ENCODE data around the gene PLEKHG2.

The PLEKHG2 gene

DNA sequence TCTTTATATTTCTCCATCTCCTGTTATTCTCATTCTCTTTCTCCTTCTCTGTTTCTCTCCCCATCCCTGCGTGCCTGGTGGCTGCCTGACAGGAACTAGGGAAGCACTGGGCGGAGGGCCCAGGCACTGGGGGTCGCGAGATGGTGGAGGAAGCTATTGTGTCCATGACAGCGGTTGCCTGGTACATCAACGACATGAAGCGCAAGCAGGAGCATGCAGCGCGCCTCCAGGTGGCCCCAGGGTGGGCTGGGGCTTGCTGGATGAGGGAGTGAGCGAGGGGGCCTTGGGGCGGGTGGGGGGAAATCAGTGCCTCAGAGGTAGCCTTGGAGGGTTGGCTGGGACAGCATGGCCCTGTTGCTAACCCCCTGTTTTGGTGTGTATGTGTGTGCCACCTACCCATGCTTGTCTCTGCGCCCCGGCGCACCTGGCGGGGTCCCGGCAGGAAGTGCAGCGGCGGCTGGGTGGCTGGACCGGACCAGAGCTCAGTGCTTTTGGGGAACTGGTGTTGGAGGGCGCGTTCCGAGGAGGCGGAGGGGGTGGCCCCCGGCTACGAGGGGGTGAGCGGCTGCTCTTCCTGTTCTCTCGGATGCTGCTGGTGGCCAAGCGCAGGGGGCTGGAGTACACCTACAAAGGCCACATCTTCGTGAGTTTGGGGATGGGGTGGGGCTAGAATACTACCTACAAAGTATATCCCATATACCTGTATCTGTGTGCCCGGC, 5.2 kb downstream of the PLEKHG2 start:
- CTCF ChIA-PET: interaction anchor here (1.9 to 3.5 kb wide), 2 partner anchors 11 to 19 kb away, joined by 7 to 15 read pairs; no protein-coding TSS in a partner anchor
- no peak for TF ChIP-seq CTCF (IDR thresholded peaks at IDR 0.05; ENCODE audit: control extremely low read depth, extremely low read depth, low read depth, missing control alignments)
- no peak for DNase-seq (ENCODE audit: extremely low spot score)
- POLR2A ChIA-PET: no interaction called here

GRCh38 chr19:39419003-39419402, 6.5 kb downstream of the PLEKHG2 start:
- ChIA-PET CTCF (interaction anchor here (1.9 to 3.5 kb wide), 3 partner anchors 10 to 84 kb away, joined by 7 to 15 read pairs (median 9); no protein-coding TSS in a partner anchor), POLR2A (interaction anchor here (2.5 kb wide), 1 partner anchor 10 kb away, joined by 7 read pairs; no protein-coding TSS in a partner anchor)

GRCh38 chr19:39420769-39421168, 8.3 kb downstream of the PLEKHG2 start:
- ChIA-PET CTCF (interaction anchor here (1.0 to 3.5 kb wide), 6 partner anchors 8 to 82 kb away, joined by 3 to 15 read pairs (median 7); partner anchors contain the start of gene PLEKHG2), POLR2A (interaction anchor here (1.0 to 2.5 kb wide), 4 partner anchors 8 to 13 kb away, joined by 4 to 7 read pairs (median 6); partner anchors contain the start of gene PLEKHG2)
- TF ChIP-seq CTCF (IDR thresholded peaks at IDR 0.05; ENCODE audit: control extremely low read depth, extremely low read depth, low read depth, missing control alignments): no peak
- DNase-seq (ENCODE audit: extremely low spot score): no peak

More at GRCh38 chr19:39419003-39419402, 6.5 kb downstream of the PLEKHG2 start:
- no peak for DNase-seq (ENCODE audit: extremely low spot score)
- TF ChIP-seq CTCF (IDR thresholded peaks at IDR 0.05; ENCODE audit: control extremely low read depth, extremely low read depth, low read depth, missing control alignments): no peak

DNA sequence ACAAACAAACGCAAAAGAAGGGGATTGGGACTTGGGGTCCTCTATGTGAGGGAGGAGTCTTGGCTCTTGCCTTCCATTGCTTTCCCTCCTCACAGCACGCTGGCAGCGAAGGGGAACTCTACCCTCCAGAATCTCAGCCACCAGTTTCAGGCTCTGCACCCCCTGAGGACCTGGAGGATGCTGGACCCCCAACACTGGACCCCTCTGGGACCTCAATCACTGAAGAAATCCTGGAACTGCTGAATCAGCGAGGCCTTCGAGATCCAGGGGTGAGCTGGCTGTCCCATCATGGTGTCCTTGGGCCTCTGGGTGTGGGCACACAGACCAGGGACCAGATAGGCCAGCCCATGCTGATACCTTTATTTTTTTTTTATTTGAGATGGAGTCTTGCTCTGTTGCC, 9.6 kb downstream of the PLEKHG2 start:
- CTCF ChIA-PET: interaction anchor here (1.0 to 3.4 kb wide), 3 partner anchors 10 to 81 kb away, joined by 3 to 9 read pairs (median 8); partner anchors contain the start of gene PLEKHG2
- POLR2A ChIA-PET: interaction anchor here (0.7 to 2.1 kb wide), 3 partner anchors 11 to 60 kb away, joined by 3 to 7 read pairs (median 3); partner anchors contain the start of genes MED29 and PAF1

DNA sequence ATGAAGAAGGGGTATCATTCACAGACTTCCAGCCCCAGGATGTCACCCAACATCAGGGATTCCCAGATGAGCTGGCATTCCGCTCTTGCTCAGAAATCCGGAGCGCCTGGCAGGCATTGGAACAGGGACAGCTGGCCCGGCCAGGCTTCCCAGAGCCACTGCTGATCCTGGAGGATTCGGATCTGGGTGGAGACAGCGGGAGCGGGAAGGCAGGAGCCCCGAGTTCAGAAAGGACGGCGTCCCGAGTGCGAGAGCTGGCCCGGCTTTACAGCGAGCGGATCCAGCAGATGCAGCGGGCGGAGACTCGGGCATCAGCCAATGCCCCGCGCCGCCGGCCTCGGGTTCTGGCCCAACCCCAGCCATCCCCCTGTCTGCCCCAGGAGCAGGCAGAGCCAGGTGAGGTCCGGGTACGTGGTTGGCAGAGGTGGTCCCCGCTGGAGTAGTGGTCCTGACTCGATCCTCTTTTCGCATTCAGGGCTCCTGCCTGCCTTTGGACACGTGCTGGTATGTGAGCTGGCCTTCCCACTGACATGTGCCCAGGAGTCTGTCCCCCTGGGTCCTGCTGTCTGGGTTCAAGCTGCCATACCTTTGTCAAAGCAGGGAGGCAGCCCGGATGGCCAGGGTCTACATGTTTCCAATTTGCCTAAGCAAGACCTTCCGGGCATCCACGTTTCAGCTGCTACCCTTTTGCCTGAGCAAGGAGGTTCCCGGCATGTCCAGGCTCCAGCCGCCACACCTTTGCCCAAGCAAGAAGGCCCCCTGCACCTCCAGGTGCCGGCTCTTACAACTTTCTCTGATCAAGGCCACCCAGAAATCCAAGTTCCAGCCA, 11.0 kb downstream of the PLEKHG2 start:
- no peak for DNase-seq (ENCODE audit: extremely low spot score)
- ChIA-PET POLR2A (interaction anchor here (0.6 to 2.1 kb wide), 4 partner anchors 10 to 43 kb away, joined by 4 to 10 read pairs (median 6); partner anchors contain the start of gene RPS16), CTCF (interaction anchor here (1.0 to 2.0 kb wide), 3 partner anchors 10 to 26 kb away, joined by 3 to 8 read pairs (median 7); partner anchors contain the start of gene PLEKHG2)
- TF ChIP-seq CTCF (IDR thresholded peaks at IDR 0.05; ENCODE audit: control extremely low read depth, extremely low read depth, low read depth, missing control alignments): no peak

More for the DNA sequence above, 9.6 kb downstream of the PLEKHG2 start:
- no peak for DNase-seq (ENCODE audit: extremely low spot score)
- TF ChIP-seq CTCF (IDR thresholded peaks at IDR 0.05; ENCODE audit: control extremely low read depth, extremely low read depth, low read depth, missing control alignments): no peak

GRCh38 chr19:39424934-39425333, 12.5 kb downstream of the PLEKHG2 start:
- no peak for DNase-seq (ENCODE audit: extremely low spot score)
- ChIA-PET CTCF (interaction anchor here (1.8 kb wide), 1 partner anchor 13 kb away, joined by 7 read pairs; the partner anchor contains the start of gene PLEKHG2), POLR2A (no interaction called here)
- no peak for TF ChIP-seq CTCF (IDR thresholded peaks at IDR 0.05; ENCODE audit: control extremely low read depth, extremely low read depth, low read depth, missing control alignments)

Measured in GM10248 (cell line).